Neural cell (in vitro differentiated cells): ENCODE results near the gene BNIPL. TPM values are rescaled to one million over a fixed set of nuclear protein-coding genes. Genes with fewer than 3 reads are reported as not detected.

ENCODE experiments used
- H2AFZ ChIP-seq: fragments of 200-600, 300-800 bp; sonication (generic), shearing (Covaris generic); 2 replicates; pipeline ENCODE4 v1.6.0; 2014; ENCODE audit warnings: low read depth, mild to moderate bottlenecking, antibody characterized with exemption, low read length, moderate library complexity
- H3F3A ChIP-seq: fragments of 200-600 bp; shearing (Covaris generic); 2 replicates; pipeline ENCODE4 v1.6.1; 2016; ENCODE audit warnings: mild to moderate bottlenecking, moderate library complexity, mixed read lengths, antibody characterized with exemption, low read length; ENCODE audit not compliant: insufficient read depth, poor library complexity, severe bottlenecking
- H3K27ac ChIP-seq: fragments of 200-600, 300-800 bp; sonication (generic), shearing (Covaris generic); 2 replicates; pipeline ENCODE4 v1.5.1; 2014; ENCODE audit warnings: mild to moderate bottlenecking, low read length, moderate library complexity
- H3K27me3 ChIP-seq: fragments of 300-800, 200-600 bp; sonication (generic), shearing (Covaris generic); 2 replicates; pipeline ENCODE4 v1.6.0; 2014; ENCODE audit warnings: mild to moderate bottlenecking, low read depth, low read length, moderate library complexity; ENCODE audit not compliant: insufficient read depth
- H3K36me3 ChIP-seq: fragments of 300-800, 200-600 bp; sonication (generic), shearing (Covaris generic); 2 replicates; pipeline ENCODE4 v1.5.1; 2014; ENCODE audit warnings: mild to moderate bottlenecking, antibody characterized with exemption, low read length, moderate library complexity; ENCODE audit not compliant: insufficient read depth
- H3K4me2 ChIP-seq: fragments of 300-800, 200-600 bp; sonication (generic), shearing (Covaris generic); 2 replicates; pipeline ENCODE4 v1.6.0; 2014; ENCODE audit warnings: mild to moderate bottlenecking, low read length
- H3K4me3 ChIP-seq: fragments of 300-800, 200-600 bp; sonication (generic), shearing (Covaris generic); 2 replicates; pipeline ENCODE4 v1.5.1; 2014; ENCODE audit warnings: mild to moderate bottlenecking, low read length, moderate library complexity
- H3K79me2 ChIP-seq: fragments of 200-600 bp; shearing (Covaris generic); replicated peaks from 2 replicates; pipeline ENCODE4 v1.6.0; 2014; ENCODE audit warnings: mild to moderate bottlenecking, low read length, moderate library complexity; ENCODE audit not compliant: insufficient read depth
- H3K9ac ChIP-seq: fragments of 300-800, 200-600 bp; sonication (generic), shearing (Covaris generic); 2 replicates; pipeline ENCODE4 v1.6.1; 2016; ENCODE audit warnings: mild to moderate bottlenecking, low read length, mixed read lengths
- H3K9me2 ChIP-seq: fragments of 200-600 bp; shearing (Covaris generic); 2 replicates; pipeline ENCODE4 v1.6.1; 2016; ENCODE audit warnings: mild to moderate bottlenecking, low read length, mixed read lengths; ENCODE audit not compliant: insufficient read depth
- H3K9me3 ChIP-seq: fragments of 200-600, 300-800 bp; sonication (generic), shearing (Covaris generic); 2 replicates; pipeline ENCODE4 v1.6.1; 2016; ENCODE audit warnings: mild to moderate bottlenecking, mixed run types, low read length, moderate library complexity, mixed read lengths
- H4K20me1 ChIP-seq: fragments of 200-600 bp; shearing (Covaris generic); 2 replicates; pipeline ENCODE4 v1.6.1; 2016; ENCODE audit warnings: mild to moderate bottlenecking, mixed run types; ENCODE audit not compliant: insufficient read depth
- EP300 ChIP-seq: fragments of 450-650 bp; conservative IDR thresholded peaks from 2 replicates; pipeline ENCODE4 v1.6.1; 2014; ENCODE audit warnings: antibody characterized with exemption, mild to moderate bottlenecking, moderate library complexity; ENCODE audit not compliant: poor library complexity, severe bottlenecking
- EZH2 ChIP-seq: fragments of 200-600, 300-800 bp; shearing (Covaris generic), sonication (generic); IDR thresholded peaks from 2 replicates; pipeline ENCODE4 v1.6.1; 2014; ENCODE audit warnings: antibody characterized with exemption, low read length, borderline replicate concordance, mild to moderate bottlenecking; ENCODE audit not compliant: insufficient read depth, poor library complexity, severe bottlenecking
- MXI1 ChIP-seq: fragments of 450-650 bp; conservative IDR thresholded peaks from 2 replicates; pipeline ENCODE4 v1.6.1; 2014; ENCODE audit warnings: antibody characterized with exemption, mild to moderate bottlenecking; ENCODE audit not compliant: poor library complexity, severe bottlenecking
- POLR2AphosphoS5 ChIP-seq: IDR thresholded peaks from 2 replicates; pipeline ENCODE4 v1.6.1; 2012
- RAD21 ChIP-seq: fragments of 450-650 bp; conservative IDR thresholded peaks from 2 replicates; pipeline ENCODE4 v1.6.1; 2014; ENCODE audit warnings: antibody characterized with exemption, mild to moderate bottlenecking, moderate library complexity
- SMC3 ChIP-seq: fragments of 450-650 bp; conservative IDR thresholded peaks from 2 replicates; pipeline ENCODE4 v1.6.1; 2014; ENCODE audit warnings: antibody characterized with exemption, mild to moderate bottlenecking, moderate library complexity; ENCODE audit not compliant: poor library complexity
- TAF1 ChIP-seq: IDR thresholded peaks from 2 replicates; pipeline ENCODE4 v1.6.1; 2012; ENCODE audit warnings: low read depth
- polyA plus RNA-seq: library from polyadenylated mRNA; depleted of rRNA; stranded (reverse); fragments of >200 nt; gene quantifications from 2 replicates; pipeline ENCODE4 v1.2.3, GENCODE V29; 2014
- TF ChIP-seq, protein P1 (sequence below): IDR thresholded peaks from 2 replicates; pipeline ENCODE4 v1.6.1; 2012; ENCODE audit warnings: borderline replicate concordance
- TF ChIP-seq, protein P2 (sequence below): fragments of 450-650 bp; IDR thresholded peaks from 2 replicates; pipeline ENCODE4 v1.5.1; 2014; ENCODE audit warnings: antibody characterized with exemption, mild to moderate bottlenecking, moderate library complexity; ENCODE audit not compliant: poor library complexity, severe bottlenecking

Gene BNIPL
- polyA plus RNA-seq, 1 donor from 2014 or later: 0.33 TPM

DNA sequence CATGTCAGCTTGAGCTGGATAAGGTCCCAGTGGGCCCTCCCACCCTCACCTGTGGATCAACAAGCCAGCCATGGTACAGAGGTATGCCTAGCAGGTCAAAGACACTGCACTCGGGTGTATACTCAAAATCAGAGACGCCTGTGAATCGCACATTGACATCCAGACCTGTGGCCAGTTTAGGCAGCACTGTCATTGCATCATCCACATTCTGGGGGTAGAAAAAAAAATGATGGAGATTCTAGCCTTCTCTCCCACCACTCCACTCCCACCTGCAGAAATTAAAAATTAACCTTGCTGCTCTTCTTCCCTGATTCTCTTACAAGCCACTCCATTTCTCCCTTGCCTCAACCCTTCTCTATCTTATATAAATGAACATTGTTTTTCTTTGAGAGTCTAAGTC is 36.0 kb upstream of the BNIPL start:
- Histone ChIP-seq H3K27ac (no peak overlapping the region), H3K4me2 (no peak overlapping the region), H3K27me3 (no peaks in the 10 kb centered on the region), H3K9me2 (no peaks in the 10 kb centered on the region), H4K20me1 (no peaks in the 10 kb centered on the region), H3K9ac (no peak overlapping the region), H3K9me3 (no peaks in the 10 kb centered on the region), H2AFZ (no peak overlapping the region), H3K79me2 (peaks cover 20% of the 10 kb centered on the region), H3K36me3 (no peaks in the 10 kb centered on the region), H3F3A (no peaks in the 10 kb centered on the region), H3K4me3 (no peak overlapping the region)
- TF ChIP-seq SMC3 (no peak), EP300 (no peak), POLR2AphosphoS5 (no peak), EZH2 (no peak), TAF1 (no peak), MXI1 (no peak), RAD21 (no peak)
- TF ChIP-seq, protein P1, sequence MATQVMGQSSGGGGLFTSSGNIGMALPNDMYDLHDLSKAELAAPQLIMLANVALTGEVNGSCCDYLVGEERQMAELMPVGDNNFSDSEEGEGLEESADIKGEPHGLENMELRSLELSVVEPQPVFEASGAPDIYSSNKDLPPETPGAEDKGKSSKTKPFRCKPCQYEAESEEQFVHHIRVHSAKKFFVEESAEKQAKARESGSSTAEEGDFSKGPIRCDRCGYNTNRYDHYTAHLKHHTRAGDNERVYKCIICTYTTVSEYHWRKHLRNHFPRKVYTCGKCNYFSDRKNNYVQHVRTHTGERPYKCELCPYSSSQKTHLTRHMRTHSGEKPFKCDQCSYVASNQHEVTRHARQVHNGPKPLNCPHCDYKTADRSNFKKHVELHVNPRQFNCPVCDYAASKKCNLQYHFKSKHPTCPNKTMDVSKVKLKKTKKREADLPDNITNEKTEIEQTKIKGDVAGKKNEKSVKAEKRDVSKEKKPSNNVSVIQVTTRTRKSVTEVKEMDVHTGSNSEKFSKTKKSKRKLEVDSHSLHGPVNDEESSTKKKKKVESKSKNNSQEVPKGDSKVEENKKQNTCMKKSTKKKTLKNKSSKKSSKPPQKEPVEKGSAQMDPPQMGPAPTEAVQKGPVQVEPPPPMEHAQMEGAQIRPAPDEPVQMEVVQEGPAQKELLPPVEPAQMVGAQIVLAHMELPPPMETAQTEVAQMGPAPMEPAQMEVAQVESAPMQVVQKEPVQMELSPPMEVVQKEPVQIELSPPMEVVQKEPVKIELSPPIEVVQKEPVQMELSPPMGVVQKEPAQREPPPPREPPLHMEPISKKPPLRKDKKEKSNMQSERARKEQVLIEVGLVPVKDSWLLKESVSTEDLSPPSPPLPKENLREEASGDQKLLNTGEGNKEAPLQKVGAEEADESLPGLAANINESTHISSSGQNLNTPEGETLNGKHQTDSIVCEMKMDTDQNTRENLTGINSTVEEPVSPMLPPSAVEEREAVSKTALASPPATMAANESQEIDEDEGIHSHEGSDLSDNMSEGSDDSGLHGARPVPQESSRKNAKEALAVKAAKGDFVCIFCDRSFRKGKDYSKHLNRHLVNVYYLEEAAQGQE: no peak
- TF ChIP-seq, protein P2, sequence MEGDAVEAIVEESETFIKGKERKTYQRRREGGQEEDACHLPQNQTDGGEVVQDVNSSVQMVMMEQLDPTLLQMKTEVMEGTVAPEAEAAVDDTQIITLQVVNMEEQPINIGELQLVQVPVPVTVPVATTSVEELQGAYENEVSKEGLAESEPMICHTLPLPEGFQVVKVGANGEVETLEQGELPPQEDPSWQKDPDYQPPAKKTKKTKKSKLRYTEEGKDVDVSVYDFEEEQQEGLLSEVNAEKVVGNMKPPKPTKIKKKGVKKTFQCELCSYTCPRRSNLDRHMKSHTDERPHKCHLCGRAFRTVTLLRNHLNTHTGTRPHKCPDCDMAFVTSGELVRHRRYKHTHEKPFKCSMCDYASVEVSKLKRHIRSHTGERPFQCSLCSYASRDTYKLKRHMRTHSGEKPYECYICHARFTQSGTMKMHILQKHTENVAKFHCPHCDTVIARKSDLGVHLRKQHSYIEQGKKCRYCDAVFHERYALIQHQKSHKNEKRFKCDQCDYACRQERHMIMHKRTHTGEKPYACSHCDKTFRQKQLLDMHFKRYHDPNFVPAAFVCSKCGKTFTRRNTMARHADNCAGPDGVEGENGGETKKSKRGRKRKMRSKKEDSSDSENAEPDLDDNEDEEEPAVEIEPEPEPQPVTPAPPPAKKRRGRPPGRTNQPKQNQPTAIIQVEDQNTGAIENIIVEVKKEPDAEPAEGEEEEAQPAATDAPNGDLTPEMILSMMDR: no peak

DNA sequence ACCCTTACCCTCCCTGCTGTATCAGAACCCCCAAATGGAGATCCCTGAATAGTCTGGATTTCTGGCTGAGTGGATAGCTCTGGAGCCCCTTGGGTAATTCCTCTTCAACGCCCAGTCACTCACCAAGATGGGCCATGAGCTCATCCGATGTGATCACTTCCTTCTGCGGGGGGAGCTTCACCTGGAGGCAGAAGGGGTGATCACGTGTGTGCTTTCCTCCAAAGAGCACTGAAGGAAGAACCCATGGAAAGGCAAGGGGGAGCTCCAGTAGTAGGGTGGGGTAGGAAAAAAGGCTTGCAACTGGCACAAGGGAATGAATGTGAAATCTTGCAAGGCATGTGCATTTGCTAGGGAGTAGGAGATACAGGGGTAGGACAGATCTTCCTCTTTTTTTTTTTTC is 34.8 kb upstream of the BNIPL start:
- H3K9me2 ChIP-seq: no peaks in the 10 kb centered on the region
- no peak overlapping the region for H3K9ac ChIP-seq
- no peak overlapping the region for H2AFZ ChIP-seq
- H3K4me3 ChIP-seq: no peak overlapping the region
- no peaks in the 10 kb centered on the region for H3K27me3 ChIP-seq
- no peaks in the 10 kb centered on the region for H3K36me3 ChIP-seq
- no peak for TF ChIP-seq TAF1
- no peaks in the 10 kb centered on the region for H3F3A ChIP-seq
- no peaks in the 10 kb centered on the region for H4K20me1 ChIP-seq
- H3K9me3 ChIP-seq: no peaks in the 10 kb centered on the region
- H3K79me2 ChIP-seq: peaks cover 27% of the 10 kb centered on the region
- H3K4me2 ChIP-seq: no peak overlapping the region
- no peak overlapping the region for H3K27ac ChIP-seq

DNA sequence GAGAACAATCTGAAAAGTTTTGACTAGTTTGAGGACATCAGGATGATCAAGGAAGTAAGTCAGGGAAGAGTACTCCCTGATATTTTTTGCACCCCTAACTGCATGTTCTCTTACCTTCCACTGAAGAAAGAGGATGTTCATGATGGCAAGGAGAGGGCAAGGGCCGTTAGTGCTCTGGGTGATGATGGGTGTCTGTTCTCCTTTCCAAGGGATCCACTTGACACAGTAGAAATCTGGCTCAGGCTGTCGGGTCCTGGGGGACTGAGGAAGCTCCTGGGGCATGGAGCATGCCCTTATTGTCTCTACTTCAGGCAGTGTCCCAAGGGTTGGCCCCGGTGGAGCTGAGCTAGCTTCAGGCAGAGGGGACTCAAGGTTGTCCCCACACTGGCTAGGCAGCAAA is 34.3 kb upstream of the BNIPL start:
- H3K36me3 ChIP-seq: no peaks in the 10 kb centered on the region
- no peak overlapping the region for H2AFZ ChIP-seq
- no peak overlapping the region for H3K9ac ChIP-seq
- H3K4me3 ChIP-seq: no peak overlapping the region
- no peaks in the 10 kb centered on the region for H3K9me2 ChIP-seq
- H4K20me1 ChIP-seq: no peaks in the 10 kb centered on the region
- no peaks in the 10 kb centered on the region for H3F3A ChIP-seq
- peaks cover 27% of the 10 kb centered on the region for H3K79me2 ChIP-seq
- no peak overlapping the region for H3K27ac ChIP-seq
- TF ChIP-seq EP300: no peak
- no peaks in the 10 kb centered on the region for H3K27me3 ChIP-seq
- no peak overlapping the region for H3K4me2 ChIP-seq
- H3K9me3 ChIP-seq: no peaks in the 10 kb centered on the region
